ENCODE results near the gene SPTY2D1. TPM values are rescaled to one million over a fixed set of nuclear protein-coding genes. Genes with fewer than 3 reads are reported as not detected.

The SPTY2D1 gene
- polyA plus RNA-seq, 1 of the 3 experiments (the other 2 are of a cell fraction) = 5.3 TPM

DNA sequence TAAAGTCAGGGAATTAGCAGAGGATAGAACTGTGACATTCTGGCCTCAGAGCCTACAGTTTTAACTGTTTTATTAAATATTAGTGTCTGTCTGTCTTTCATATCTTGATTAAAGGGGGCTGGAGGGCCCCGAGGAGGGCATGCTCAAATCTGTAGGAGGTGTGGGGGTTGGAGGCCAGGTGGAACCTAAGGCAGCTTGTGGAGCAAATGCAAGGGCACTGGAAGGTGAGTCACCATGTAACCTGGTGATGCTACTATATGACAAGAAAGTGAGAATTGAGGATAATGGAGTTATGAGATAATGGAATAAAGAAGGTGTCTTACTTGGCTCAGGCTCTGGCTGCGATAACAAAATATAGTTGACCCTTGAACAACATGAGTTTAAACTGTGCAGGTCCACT lies 37.1 kb upstream of the SPTY2D1 start:
- Histone ChIP-seq H3K27ac (ENCODE audit: low read depth in 2 of 2, low read length in 1 of 2) (no peak overlapping the region), H3K27me3 (ENCODE audit: insufficient read depth) (no peaks in the 10 kb centered on the region), H2AFZ (ENCODE audit: low read depth) (no peak overlapping the region), H3K4me1 (ENCODE audit: control insufficient read depth in 1 of 2, insufficient read depth in 2 of 2, low read depth in 1 of 2, low read length in 1 of 2) (no peaks in the 10 kb centered on the region), H3K79me2 (ENCODE audit: insufficient read depth) (no peaks in the 10 kb centered on the region), H3F3A (replicated peaks; ENCODE audit: insufficient read depth) (no peaks in the 10 kb centered on the region), H3K4me3 (ENCODE audit: low read depth in 2 of 2, low read length in 1 of 2) (no peak overlapping the region), H3K9me3 (no peaks in the 10 kb centered on the region), H3K9ac (no peak overlapping the region), H3K9me2 (no peaks in the 10 kb centered on the region), H4K20me1 (ENCODE audit: insufficient read depth) (no peaks in the 10 kb centered on the region), H3K36me3 (replicated peaks in 1 of 2; ENCODE audit: control insufficient read depth in 1 of 2, insufficient read depth in 2 of 2, low read length in 1 of 2) (no peaks in the 10 kb centered on the region), H3K4me2 (no peak overlapping the region)
- 53% methylated on average over 2 of the region's 2 CpGs for WGBS (ENCODE audit: low lambda C conversion rate)
- ChIA-PET CTCF (no interaction called here), POLR2A (no interaction called here)
- DNase-seq = no peak
- TF ChIP-seq EP300 (IDR thresholded peaks at IDR 0.05; ENCODE audit: borderline replicate concordance in 1 of 2, low read depth in 1 of 2, low read length in 1 of 2) (no peak), POLR2AphosphoS5 (IDR thresholded peaks at IDR 0.05; ENCODE audit: low read depth, low read length) (no peak), RAD21 (IDR thresholded peaks at IDR 0.05; ENCODE audit: low read length) (no peak), ELF1 (IDR thresholded peaks at IDR 0.05) (no peak), MXI1 (IDR thresholded peaks at IDR 0.05; ENCODE audit: low read depth, low read length) (no peak), SMC3 (IDR thresholded peaks at IDR 0.05; ENCODE audit: low read depth, low read length) (no peak), FOSL2 (IDR thresholded peaks at IDR 0.05; ENCODE audit: borderline replicate concordance, low read depth) (no peak), GATA2 (CRISPR knock-in tag; IDR thresholded peaks at IDR 0.05) (no peak), CHD2 (IDR thresholded peaks at IDR 0.05; ENCODE audit: low read length, partially characterized antibody) (no peak), YY1 (IDR thresholded peaks at IDR 0.05; ENCODE audit: low read depth) (no peak), RFX5 (IDR thresholded peaks at IDR 0.05; ENCODE audit: low read length) (no peak), TCF12 (IDR thresholded peaks at IDR 0.05) (no peak), TEAD4 (IDR thresholded peaks at IDR 0.05; ENCODE audit: borderline replicate concordance, insufficient read depth) (no peak), RCOR1 (IDR thresholded peaks at IDR 0.05; ENCODE audit: low read length) (no peak), MEF2A (IDR thresholded peaks at IDR 0.05; ENCODE audit: borderline replicate concordance, low read depth) (no peak), TAF1 (IDR thresholded peaks at IDR 0.05; ENCODE audit: borderline replicate concordance, low read depth, low read length) (no peak)
- TF ChIP-seq, protein P1, sequence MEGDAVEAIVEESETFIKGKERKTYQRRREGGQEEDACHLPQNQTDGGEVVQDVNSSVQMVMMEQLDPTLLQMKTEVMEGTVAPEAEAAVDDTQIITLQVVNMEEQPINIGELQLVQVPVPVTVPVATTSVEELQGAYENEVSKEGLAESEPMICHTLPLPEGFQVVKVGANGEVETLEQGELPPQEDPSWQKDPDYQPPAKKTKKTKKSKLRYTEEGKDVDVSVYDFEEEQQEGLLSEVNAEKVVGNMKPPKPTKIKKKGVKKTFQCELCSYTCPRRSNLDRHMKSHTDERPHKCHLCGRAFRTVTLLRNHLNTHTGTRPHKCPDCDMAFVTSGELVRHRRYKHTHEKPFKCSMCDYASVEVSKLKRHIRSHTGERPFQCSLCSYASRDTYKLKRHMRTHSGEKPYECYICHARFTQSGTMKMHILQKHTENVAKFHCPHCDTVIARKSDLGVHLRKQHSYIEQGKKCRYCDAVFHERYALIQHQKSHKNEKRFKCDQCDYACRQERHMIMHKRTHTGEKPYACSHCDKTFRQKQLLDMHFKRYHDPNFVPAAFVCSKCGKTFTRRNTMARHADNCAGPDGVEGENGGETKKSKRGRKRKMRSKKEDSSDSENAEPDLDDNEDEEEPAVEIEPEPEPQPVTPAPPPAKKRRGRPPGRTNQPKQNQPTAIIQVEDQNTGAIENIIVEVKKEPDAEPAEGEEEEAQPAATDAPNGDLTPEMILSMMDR (IDR thresholded peaks at IDR 0.05) = no peak
- TF ChIP-seq, protein P2, sequence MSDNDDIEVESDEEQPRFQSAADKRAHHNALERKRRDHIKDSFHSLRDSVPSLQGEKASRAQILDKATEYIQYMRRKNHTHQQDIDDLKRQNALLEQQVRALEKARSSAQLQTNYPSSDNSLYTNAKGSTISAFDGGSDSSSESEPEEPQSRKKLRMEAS (IDR thresholded peaks at IDR 0.05; ENCODE audit: low read depth) = no peak
- TF ChIP-seq, protein P3, sequence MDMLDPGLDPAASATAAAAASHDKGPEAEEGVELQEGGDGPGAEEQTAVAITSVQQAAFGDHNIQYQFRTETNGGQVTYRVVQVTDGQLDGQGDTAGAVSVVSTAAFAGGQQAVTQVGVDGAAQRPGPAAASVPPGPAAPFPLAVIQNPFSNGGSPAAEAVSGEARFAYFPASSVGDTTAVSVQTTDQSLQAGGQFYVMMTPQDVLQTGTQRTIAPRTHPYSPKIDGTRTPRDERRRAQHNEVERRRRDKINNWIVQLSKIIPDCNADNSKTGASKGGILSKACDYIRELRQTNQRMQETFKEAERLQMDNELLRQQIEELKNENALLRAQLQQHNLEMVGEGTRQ (IDR thresholded peaks at IDR 0.05; ENCODE audit: borderline replicate concordance, low read depth, low read length) = no peak

Measured in SK-N-SH (cell line).